Amniotic stem cell (primary cell): Measurements from ENCODE around the gene TESK2.

Source experiments
- DNase-seq: peaks from one replicate; lab custom pipeline; 2025; lab: John Stamatoyannopoulos, UW

The TESK2 gene

DNA sequence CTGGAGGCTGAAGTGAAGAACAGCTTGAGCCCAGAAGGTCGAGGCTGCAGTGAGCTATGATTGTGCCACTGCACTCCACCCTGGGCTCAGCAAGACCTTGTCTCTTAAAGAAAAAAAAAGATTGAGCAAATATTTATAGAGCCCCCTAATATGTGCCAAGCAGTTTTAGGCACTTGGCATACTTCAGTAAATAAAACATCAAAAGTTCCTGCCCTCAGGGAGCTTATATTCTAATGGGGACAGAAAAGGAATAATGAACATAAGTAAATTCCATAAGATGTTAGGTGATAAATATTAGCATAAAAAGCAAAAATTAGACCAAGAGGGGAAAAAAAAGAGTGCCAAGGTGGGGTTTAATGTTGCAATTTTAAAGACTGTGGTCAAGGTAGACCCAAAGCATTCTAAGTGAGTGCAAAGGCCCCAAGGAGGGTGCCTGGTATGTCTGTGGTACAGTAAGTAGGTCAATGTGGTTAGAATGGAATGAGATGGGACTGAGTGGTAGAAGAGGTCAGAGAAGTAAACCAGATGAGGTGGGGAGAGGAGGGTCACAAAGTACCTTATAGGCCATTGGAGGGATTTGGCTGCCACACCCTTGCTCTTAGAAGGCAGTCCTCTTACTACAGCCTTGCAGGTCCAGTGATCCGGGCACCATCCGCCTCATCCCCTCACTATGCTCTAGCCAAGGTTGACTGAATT, 153.2 kb downstream of the TESK2 start:
- no peak for DNase-seq

DNA sequence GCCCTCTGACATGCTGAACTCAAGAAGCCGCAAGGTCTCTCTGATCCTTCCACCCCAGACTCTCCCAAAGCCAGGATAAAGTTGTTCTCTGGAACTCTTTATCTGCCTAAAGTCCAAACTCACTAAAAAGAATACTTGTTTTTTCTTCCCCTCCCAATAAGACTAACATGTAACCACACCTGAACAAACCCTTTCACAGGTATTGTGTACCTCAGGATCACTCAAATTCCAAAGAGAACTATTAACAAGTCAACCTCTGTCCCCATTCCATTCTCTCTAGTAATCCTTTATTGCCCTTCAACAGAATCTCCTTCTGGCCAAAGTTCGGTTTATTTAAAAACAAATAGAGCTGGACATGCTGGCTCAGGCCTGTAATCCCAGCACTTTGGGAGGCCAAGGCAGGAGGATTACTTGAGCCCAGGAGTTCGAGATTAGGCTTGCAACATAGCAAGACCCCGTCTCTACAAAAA, 155.1 kb downstream of the TESK2 start:
- no peak for DNase-seq

DNA sequence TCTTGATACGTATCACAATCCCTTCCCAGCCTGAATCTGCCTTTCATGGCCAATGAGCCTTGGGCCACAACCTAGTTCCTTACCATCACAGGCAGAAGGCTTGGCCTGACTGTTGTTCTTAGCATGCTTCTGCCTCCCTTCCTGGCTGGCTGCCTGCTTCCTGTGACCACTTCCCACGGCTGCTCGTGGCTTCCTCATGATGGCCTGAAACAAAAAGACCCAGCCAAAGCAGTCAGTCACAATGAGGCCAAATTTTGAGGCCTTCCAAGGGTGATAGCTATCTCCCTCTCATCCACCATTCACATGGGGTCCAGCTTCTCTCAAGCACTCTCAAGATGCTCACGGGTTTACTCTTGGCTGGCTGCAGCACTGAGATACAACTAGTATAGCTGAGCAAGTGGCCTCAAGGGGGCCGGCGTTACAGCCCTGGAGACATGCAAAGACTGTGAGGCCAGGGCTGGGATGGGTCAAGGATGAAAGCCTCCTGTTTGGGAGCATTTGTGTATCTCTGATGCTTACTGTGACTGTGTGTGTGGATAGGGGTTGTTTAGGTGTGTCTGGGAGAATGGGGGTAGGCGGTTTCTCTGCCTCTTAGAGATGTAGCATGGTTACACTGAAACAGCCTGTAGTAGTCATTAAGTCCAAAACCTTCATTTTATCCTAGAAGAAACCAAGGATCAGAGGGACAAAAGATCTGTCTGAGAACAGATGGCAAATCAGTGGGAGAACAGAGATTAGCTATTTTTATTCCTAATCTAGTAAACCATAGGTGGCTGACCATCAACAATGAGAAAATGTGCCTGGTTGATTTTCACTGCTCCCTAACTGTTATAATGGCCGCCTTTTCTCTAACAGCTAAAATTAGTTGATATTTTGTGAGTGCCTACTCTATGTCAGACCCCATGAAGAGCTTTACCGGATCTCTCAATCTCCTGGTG, 156.4 kb downstream of the TESK2 start:
- no peak for DNase-seq

DNA sequence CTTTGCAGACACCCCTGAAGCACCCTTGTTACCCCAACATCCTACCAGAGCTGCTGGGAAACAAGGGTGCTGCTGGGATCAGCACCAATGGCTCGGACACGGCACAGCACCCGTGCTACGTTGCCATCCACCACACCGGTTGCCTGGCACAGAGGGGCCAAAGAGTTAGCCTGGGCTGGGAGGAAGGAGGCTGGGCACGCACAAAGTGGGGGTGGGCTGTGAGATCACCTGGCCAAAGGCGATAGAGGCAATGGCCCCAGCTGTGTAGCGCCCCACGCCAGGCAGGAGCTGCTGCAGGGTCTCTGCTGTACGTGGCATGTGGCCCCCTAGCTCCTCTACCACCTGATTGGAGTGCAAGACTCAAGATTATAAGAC, 158.6 kb downstream of the TESK2 start:
- DNase-seq = no peak

DNA sequence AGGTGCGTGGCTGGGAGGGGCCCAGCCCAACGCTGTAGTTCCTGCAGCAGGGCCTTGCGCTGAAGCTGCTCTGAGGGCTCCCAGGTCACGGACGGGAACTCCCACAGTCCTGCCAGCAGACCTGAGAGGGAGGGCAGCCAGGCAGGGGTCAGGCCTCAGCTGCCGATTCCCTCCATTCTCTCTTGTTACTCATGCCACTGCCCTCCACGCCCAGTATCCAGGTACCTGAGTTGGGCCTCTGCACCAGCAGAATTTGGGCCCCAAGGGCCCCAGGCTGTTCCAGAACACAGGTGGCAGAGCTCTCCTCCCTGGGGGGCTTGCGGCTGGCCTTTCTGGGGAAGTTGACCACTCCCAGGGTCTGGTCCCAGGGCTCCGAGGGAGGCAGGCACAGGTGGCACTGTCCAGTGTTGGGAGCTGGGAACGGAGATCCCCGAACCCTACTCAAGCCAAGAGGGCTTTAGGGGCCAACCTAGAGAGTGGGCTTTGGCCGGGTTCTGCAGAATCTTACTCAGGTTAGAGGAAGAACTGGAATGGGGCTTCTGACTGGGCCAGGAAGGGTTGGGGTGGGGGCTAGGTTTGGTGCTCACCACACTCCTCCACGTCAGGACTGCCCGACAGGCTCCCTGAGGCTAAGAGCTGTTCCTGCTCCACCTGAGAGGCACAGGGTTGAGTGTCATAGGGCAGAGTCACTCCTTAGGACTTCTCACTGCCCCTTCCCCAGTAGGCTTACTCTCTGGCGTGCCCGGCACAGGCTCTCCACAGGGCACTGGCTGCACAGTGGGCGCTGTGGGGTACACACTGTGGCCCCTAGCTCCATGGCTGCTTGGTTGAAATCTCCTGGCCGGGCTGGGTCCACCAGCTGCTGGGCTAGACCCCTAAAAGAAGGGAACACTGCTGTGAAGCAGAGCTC, 159.3 kb downstream of the TESK2 start:
- DNase-seq = no peak

DNA sequence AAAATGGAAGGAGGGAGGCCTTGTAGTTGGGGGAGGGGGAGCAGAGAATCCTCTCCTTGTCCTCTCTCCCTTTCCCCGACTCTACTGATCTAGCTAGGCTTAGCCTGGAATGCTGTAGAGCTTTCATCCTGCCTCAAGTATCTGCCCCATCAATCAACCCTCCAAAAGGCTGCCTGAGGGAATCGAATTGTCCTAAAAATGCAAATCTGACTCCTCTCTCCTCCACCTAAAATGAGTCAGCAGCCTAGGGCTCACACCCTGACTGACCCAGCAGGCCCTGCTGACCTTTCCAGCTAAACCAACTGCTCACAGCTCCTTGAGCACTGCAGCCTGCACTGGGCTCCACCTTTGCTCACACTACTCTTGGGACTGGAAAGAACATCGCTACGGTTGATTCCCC, 161.5 kb downstream of the TESK2 start:
- DNase-seq = no peak

DNA sequence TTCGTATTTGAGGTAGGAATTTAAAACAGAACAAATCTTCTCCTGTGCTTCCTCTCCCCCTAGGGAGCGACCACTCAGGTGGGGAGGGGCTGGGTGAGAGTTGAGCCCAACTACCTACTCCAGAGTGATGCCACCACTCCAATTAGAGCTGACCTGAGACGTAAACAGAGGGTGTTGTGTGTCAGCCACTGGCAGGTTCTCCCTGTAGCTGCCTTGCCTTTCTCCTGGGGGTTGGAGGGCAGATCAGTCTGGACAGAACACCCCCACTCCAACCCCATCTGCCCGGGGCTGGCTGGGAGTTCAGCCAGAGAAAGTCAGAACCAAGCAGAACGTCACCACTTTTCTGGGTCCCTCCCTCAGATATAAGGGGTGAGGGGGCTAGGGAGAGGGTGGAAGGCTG, 162.3 kb downstream of the TESK2 start:
- no peak for DNase-seq

DNA sequence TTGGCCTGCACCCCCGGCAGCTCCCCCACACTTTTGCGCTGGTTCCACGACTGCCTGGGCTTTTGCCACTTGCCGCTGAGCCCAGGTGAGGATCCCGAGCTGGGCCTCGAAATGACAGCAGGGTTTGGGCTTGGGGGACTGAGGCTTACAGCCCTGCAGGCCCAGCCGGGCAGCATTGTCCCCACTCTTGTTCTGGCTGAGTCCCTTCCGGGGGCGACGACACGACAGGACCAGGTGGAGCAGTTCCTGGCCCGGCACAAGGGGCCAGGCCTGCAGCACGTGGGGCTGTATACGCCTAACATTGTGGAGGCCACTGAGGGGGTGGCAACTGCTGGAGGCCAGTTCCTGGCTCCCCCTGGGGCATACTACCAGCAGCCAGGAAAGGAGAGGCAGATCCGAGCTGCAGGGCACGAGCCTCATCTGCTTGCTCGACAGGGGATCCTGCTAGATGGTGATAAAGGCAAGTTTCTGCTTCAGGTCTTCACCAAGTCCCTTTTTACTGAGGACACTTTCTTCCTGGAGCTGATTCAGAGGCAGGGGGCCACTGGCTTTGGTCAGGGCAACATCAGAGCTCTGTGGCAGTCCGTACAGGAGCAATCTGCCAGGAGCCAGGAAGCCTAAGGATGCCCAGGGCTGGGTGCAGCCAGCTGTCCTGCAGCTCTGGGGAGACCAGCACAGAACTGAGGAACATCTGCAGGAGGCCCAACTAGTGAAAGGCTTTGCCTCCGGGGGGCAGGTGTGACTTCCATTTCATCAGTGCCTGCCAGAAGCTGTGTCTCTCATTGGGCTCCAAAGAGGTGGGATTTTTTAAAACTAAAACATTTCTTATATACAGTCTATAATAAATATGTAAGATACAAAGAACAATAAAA, 163.1 kb downstream of the TESK2 start:
- DNase-seq = no peak

DNA sequence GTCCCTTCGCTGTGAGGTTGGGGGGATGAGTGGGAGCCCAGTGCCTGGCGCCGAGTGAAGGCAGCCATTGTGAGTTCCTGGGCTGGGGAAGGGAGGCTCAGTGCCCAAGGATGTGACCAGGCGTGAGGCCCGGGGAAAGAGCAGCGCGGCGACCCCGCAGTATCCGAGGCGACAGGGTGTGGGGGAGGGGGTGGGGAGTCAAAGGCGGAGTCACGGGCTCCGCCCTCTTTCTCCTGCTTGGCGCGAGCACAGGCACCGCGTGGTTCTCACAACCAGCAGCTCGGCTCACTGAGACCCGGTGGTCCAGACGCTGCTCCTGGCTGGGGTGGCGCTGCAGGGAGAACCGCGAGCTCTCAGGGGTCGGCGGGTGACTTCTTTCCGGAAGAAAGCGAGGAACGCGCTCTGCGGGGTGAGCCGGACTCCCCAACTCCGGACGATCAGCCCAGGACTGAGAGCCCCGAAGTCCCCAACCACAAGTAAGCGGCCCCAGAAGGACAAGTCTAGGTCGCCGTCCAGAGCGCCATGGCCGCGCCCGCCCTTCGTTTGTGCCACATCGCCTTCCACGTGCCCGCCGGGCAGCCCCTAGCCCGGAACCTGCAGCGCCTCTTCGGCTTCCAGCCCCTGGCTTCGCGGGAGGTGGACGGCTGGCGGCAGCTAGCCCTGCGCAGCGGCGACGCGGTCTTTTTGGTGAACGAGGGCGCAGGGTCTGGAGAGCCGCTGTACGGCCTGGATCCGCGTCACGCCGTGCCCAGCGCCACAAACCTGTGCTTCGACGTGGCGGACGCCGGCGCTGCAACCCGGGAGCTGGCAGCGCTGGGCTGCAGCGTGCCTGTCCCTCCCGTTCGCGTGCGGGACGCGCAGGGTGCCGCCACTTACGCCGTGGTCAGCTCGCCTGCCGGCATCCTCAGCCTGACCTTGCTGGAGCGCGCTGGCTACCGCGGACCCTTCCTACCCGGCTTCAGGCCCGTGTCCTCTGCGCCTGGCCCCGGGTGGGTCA, 164.0 kb downstream of the TESK2 start, which contains the start of gene HPDL:
Gene HPDL (plus strand): TSS at position 269 of the 997 bp plus-strand sequence. CDS start 254 bp downstream, at position 523.
- no peak for DNase-seq

DNA sequence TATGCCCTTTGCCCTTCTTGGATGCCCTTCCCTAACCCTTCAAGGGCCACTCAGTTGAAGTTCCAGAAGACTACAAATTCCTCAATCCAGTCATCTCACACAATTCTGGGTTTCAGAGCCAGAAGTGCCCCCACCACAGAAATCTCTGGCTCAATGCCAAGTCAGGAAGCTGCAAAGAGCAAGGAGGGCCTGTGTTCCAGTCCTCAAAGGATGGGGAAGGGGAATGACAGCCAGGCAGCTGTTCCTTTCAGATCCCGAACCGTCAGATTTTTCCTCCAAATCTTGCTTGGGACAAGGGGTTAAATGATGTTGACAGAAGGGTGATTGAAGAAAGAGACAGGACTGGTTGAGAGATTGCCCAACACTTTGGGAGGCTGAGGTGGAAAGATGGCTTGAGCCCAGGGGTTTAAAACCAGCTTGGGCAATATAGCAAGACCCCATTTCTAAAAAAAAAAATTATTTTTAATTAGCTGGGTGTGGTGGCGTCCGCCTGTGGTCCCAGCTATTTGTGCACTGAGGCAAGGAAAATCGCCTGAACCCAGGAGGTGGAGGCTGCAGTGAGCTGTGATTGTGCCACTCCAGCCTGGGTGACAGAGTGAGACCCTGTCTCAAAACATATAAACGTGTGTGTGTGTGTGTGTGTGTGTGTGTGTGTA, 165.0 kb downstream of the TESK2 start:
- no peak for DNase-seq

DNA sequence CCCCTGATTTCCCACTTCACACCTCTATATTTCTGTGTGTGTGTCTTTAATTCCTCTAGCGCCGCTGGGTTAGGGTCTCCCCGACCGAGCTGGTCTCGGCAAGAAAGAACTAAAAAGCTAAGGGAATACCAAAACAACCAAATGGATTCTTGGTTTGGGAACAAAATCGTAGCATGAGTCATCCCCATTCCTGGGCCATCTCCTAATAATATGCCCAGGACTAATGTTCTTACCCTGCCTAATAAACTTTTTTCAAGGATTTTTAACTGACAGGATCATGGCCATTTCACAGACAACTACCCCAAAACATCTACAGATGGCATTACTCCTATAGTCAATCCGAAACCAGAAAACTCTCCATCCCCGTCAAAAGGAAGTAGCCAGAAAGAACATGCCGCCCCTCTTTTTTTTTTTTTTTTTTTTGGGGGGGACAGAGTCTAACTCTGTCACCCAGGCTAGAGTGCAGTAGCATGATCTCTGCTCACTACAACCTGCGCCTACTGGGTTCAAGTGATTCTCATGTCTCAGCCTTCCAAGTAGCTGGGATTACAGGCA, 168.4 kb downstream of the TESK2 start:
- no peak for DNase-seq

DNA sequence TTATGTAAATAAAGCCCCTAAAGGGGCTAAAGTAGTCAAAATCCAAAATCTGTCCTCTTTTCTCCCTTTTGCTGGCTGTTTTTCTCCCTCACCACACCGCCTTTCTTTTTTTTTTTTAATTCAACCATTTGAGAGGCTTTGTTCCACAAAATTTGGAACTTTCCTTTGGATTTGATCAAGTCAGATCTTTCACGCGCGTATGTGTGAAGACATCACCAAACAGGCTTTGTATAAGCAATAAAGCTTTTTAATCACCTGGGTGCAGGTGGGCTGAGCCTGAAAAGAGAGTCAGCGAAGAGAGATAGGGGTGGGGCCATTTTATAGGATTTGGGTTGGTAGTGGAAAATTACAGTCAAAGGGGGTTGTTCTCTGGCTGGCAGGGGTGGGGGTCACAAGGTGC, 169.5 kb downstream of the TESK2 start:
- DNase-seq = no peak

DNA sequence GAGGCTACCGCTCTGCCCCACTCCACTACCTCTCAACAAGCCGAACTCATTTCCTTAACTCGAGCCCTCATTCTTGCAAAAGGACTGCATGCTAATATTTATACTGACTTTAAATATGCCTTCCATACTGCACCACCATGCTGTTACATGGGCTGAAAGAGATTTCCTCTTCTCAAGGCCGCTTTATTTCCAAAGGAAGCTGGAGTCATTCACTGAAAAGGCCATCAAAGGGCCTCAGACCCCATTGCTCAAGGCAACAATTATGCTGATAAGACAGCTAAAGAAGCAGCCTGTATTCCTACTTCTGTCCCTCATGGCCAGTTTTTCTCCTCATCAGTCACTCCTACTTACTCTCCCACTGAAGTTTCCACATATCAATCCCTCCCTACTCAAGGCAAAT, 171.2 kb downstream of the TESK2 start:
- DNase-seq = no peak

DNA sequence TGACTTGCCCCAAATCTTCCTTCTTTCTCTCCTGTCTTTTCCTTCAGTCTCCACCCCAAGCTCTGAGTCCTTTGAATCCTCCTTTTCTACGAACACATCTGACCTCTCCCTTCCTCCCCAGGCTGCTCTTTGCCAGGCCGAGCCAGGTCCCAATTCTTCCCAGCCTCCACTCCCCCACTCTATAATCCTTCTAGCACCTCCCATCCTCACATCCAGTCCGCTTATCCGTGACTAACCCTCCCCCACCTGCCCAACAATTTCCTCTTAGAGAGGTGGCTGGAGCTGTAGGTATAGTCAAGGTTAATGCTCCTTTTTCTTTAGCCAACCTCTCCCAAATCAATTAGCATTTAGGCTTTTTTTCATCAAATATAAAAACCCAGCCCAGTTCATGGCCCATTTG, 173.8 kb downstream of the TESK2 start:
- DNase-seq = no peak

DNA sequence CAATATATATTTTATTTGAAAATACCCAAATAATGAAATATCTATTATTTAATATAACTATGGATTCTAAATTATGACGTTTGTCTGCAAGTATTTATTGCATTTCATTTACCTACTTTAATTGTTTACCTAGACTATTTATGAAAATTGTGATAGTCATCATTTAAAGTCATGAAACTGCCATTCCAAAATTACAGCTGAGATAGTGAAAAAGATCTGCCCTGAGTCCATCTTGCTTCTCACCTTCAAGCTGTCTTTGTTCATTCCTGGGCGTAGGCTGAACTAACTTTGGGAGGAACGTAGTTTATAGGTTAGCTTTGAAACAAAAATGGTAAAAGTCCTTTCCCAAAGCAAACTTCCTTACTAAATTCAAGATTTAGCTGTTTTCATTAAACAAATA, 176.7 kb downstream of the TESK2 start:
- DNase-seq = no peak

DNA sequence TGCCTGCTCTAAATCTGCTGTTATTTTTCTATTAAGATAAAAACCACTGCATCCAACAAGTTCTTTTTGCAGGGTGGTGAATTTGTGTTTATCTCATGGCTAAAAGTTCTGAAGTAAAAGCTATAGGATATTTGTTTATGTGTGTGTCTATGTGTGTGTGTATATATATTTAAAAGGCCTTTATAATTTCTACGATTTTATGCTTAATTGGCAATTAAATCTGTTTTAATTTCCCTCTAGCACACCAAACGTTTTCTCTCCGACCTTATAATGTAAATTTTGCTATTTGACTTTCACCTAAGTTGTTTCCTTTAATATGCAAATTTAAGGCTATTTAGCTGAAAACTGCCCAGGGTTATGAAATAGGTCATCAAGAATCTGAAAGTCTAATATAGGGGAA, 184.1 kb downstream of the TESK2 start:
- no peak for DNase-seq

DNA sequence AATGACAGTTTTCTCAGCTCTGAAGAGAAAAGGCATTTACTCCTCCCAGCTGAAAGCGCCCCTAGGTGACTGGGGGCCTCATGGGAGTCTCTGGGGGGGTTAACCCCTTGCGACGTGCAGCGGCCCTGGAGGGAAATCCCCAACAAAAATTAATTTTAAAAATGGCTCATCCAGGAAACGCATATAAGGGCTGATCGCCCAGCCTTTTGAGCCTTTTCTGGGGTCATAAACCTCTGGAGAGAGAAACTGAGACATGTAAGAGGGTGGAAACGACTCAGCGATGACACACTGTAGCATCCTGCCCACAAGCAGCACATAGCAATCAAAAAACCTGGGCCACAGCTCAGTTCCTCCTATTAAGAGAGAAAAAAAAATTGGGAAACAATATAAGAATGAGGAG, 184.6 kb downstream of the TESK2 start:
- DNase-seq = no peak

DNA sequence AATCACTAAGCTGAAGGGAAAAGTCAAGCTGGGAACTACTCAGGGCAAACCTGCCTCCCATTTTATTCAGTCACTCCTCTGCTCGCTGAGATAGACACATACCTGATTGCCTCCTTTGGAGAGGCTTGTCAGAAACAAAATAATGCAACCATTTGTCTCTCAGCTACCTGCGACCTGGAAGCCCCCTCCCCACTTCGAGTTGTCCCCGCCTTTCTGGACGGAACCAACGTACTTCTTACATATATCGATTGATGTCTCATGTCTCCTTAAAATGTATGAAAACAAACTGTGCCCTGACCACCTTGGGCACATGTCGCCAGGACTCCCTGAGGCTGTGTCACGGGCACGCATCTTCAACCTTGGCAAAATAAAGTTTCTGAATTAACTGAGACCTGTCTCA, 185.7 kb downstream of the TESK2 start:
- no peak for DNase-seq
